ENCODE results near the gene REPS2. TPM values are rescaled to one million over a fixed set of nuclear protein-coding genes. Genes with fewer than 3 reads are reported as not detected.

The REPS2 gene
- total RNA-seq, 1 experiment from 2014 or later: 3.7 TPM

DNA sequence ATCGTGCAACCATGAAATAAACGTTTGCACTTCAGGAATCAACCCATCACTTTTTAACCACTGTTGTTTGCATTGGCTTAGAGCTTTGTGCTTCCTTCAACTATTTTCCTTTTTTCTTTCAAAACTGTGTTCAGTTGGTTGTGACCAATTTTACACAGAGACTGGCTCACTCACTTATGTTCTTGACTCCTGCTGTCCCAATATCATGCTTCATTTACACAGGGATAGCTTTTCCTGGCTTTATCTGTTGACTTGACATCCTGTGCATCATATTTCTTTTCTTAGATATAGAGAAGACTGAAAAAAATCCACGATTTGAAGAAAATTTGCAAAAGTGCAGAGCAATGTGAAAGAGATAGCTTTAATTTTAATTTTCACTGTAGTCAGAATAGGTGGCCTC lies 38.8 kb downstream of the REPS2 start:
- H3K23me2 ChIP-seq (ENCODE audit: insufficient read length, low read depth, low read length, poor library complexity, severe bottlenecking): no peaks in the 10 kb centered on the region
- Mint-ChIP-seq H3K36me3 (ENCODE audit: insufficient read depth in 1 of 3, low read depth in 3 of 3) (peaks cover 0 to 5% (median 0%) of the 10 kb centered on the region in 3 experiments; a peak in 2 of 7 replicates), H3K4me1 (no peaks in the 10 kb centered on the region), H3K9me3 (peaks cover 10 to 12% of the 10 kb centered on the region in 2 experiments; a peak in 4 of 5 replicates), H3K4me3 (no peak overlapping the region), H3K27ac (no peak overlapping the region), H3K27me3 (ENCODE audit: low read depth) (peaks cover 5% of the 10 kb centered on the region)
- H3K18ac ChIP-seq (ENCODE audit: insufficient read length, low read depth, low read length): no peak overlapping the region
- H2BK12ac ChIP-seq (ENCODE audit: insufficient read length, low read depth, low read length): no peak overlapping the region
- no peak overlapping the region for H3K23ac ChIP-seq (ENCODE audit: insufficient read length, low read depth, low read length)
- no peak overlapping the region for H3K27ac ChIP-seq (ENCODE audit: insufficient read length, low read depth, low read length)
- H2BK5ac ChIP-seq (ENCODE audit: insufficient read length, low read length): no peak overlapping the region
- no peak for DNase-seq
- TF ChIP-seq, protein P1, sequence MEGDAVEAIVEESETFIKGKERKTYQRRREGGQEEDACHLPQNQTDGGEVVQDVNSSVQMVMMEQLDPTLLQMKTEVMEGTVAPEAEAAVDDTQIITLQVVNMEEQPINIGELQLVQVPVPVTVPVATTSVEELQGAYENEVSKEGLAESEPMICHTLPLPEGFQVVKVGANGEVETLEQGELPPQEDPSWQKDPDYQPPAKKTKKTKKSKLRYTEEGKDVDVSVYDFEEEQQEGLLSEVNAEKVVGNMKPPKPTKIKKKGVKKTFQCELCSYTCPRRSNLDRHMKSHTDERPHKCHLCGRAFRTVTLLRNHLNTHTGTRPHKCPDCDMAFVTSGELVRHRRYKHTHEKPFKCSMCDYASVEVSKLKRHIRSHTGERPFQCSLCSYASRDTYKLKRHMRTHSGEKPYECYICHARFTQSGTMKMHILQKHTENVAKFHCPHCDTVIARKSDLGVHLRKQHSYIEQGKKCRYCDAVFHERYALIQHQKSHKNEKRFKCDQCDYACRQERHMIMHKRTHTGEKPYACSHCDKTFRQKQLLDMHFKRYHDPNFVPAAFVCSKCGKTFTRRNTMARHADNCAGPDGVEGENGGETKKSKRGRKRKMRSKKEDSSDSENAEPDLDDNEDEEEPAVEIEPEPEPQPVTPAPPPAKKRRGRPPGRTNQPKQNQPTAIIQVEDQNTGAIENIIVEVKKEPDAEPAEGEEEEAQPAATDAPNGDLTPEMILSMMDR (conservative IDR thresholded peaks at IDR 0.05): no peak
- no peaks in the 10 kb centered on the region for H3K79me1 ChIP-seq (ENCODE audit: insufficient read depth, low read depth, low read length, poor library complexity, severe bottlenecking)
- H3K56ac ChIP-seq (ENCODE audit: insufficient read length, low read depth, low read length): no peak overlapping the region
- H4K20me1 ChIP-seq (ENCODE audit: control insufficient read depth, insufficient read depth, insufficient read length): no peaks in the 10 kb centered on the region
- H2BK15ac ChIP-seq (ENCODE audit: low read depth, low read length): no peak overlapping the region
- H3K4ac ChIP-seq (ENCODE audit: low read depth, low read length): no peak overlapping the region
- no peak overlapping the region for H3K4me2 ChIP-seq (ENCODE audit: insufficient read depth, insufficient read length, low read length)
- H3K9ac ChIP-seq (ENCODE audit: extremely low read depth, insufficient read length, low read length): no peak overlapping the region
- no peak overlapping the region for H3K14ac ChIP-seq (ENCODE audit: insufficient read depth, low read length)
- no peaks in the 10 kb centered on the region for H3K27me3 ChIP-seq (ENCODE audit: insufficient read depth, low read length)
- no peaks in the 10 kb centered on the region for H3K9me3 ChIP-seq (ENCODE audit: control insufficient read depth, low read depth, low read length)
- no peaks in the 10 kb centered on the region for H3K79me2 ChIP-seq (ENCODE audit: insufficient read depth, low read length)
- no CpG with 5 or more reads among the region's 3 CpGs for WGBS (ENCODE audit: extremely low coverage, insufficient read length, low lambda C conversion rate)
- H3K4me1 ChIP-seq (ENCODE audit: insufficient read depth, low read length): no peaks in the 10 kb centered on the region
- no peak overlapping the region for H4K5ac ChIP-seq (ENCODE audit: insufficient read length, low read depth, low read length)
- no peak overlapping the region for H3T11ph ChIP-seq (ENCODE audit: low read length)
- no peak overlapping the region for H2BK120ac ChIP-seq (ENCODE audit: low read depth, low read length, poor library complexity, severe bottlenecking)
- H4K91ac ChIP-seq (ENCODE audit: insufficient read length, low read depth, low read length): no peak overlapping the region
- H2BK20ac ChIP-seq (ENCODE audit: low read depth, low read length, poor library complexity, severe bottlenecking): no peak overlapping the region
- H4K8ac ChIP-seq (replicated peaks; ENCODE audit: insufficient read length, low read depth, low read length): no peak overlapping the region
- no peak overlapping the region for H2AK5ac ChIP-seq (ENCODE audit: insufficient read length, low read length)
- no peak overlapping the region for H2AFZ ChIP-seq (ENCODE audit: low read length)
